Measurements from ENCODE around the gene SORCS2. TPM values are rescaled to one million over a fixed set of nuclear protein-coding genes. Genes with fewer than 3 reads are reported as not detected.

Gene SORCS2
- total and polyA plus RNA-seq, 2 of the 8 experiments (the other 6 are each of a cell fraction or from before 2014, with no cell fraction given) = 0.36 to 1.8 TPM

GRCh38 chr4:7244331-7244665 lies 52.0 kb downstream of the SORCS2 start:
- Histone ChIP-seq H3K23ac (ENCODE audit: insufficient read length) (no peak overlapping the region), H3K9me3 (ENCODE audit: insufficient read depth in 2 of 2, low read depth in 1 of 2, low read length in 1 of 2) (no peaks in the 10 kb centered on the region; a peak in 1 of 4 replicates), H2AK5ac (ENCODE audit: low read depth, low read length) (no peak overlapping the region), H4K20me1 (replicated peaks in 1 of 2; ENCODE audit: control insufficient read depth in 1 of 2, insufficient read depth in 2 of 2, low read length in 2 of 2) (no peaks in the 10 kb centered on the region), H3K4me3 (ENCODE audit: extremely low read depth in 1 of 4, insufficient read depth in 2 of 4, low read depth in 3 of 4, low read length in 4 of 4) (no peak overlapping the region), H3K9ac (replicated peaks in 1 of 4; ENCODE audit: extremely low read depth in 1 of 4, low read depth in 3 of 4, low read length in 3 of 4) (no peak overlapping the region), H2AFZ (ENCODE audit: low read length) (no peak overlapping the region), H3K36me3 (ENCODE audit: control insufficient read depth in 2 of 4, insufficient read depth in 4 of 4, low read length in 3 of 4) (no peaks in the 10 kb centered on the region), H2BK12ac (ENCODE audit: low read depth, low read length) (no peak overlapping the region), H3K56ac (replicated peaks; ENCODE audit: insufficient read length, low read depth, low read length) (no peak overlapping the region), H3K4me2 (ENCODE audit: insufficient read depth in 1 of 2, low read depth in 2 of 2, low read length in 2 of 2) (no peak overlapping the region), H2BK20ac (ENCODE audit: low read length) (no peak overlapping the region), H3K79me1 (ENCODE audit: low read depth, low read length) (no peaks in the 10 kb centered on the region), H3K79me2 (ENCODE audit: control insufficient read depth in 1 of 2, insufficient read depth in 2 of 2, low read length in 2 of 2) (no peaks in the 10 kb centered on the region), H3K4me1 (replicated peaks in 1 of 4; ENCODE audit: control insufficient read depth in 3 of 4, insufficient read depth in 4 of 4, low read length in 3 of 4) (no peaks in the 10 kb centered on the region), H3K4ac (replicated peaks; ENCODE audit: insufficient read length, low read depth, low read length) (no peak overlapping the region), H4K91ac (replicated peaks; ENCODE audit: insufficient read length, low read length) (no peak overlapping the region), H3K27me3 (replicated peaks in 1 of 4; ENCODE audit: control insufficient read depth in 3 of 4, extremely low read depth in 1 of 4, insufficient read depth in 3 of 4, low read length in 3 of 4) (no peaks in the 10 kb centered on the region), H2BK5ac (ENCODE audit: low read depth, low read length) (no peak overlapping the region), H3K27ac (ENCODE audit: low read depth, low read length) (no peak overlapping the region), H3K14ac (ENCODE audit: insufficient read length) (no peak overlapping the region), H3K23me2 (ENCODE audit: low read depth, low read length) (no peaks in the 10 kb centered on the region), H2BK120ac (replicated peaks; ENCODE audit: low read depth, low read length) (no peak overlapping the region), H4K5ac (ENCODE audit: insufficient read length, low read depth, low read length) (no peak overlapping the region), H4K8ac (ENCODE audit: extremely low read depth, insufficient read depth, low read length) (0 out of 2 replicates have a peak overlapping the region, but pooled peaks have one; percentile 19), H3K18ac (ENCODE audit: extremely low read depth, low read length) (no peak overlapping the region), H2BK15ac (ENCODE audit: low read length) (no peak overlapping the region)
- FAIRE-seq (no peak), DNase-seq (ENCODE audit: low read depth in 1 of 2, low spot score in 2 of 2) (no peak)
- ChIA-PET POLR2A (ENCODE audit: partially characterized antibody) (no interaction called here), CTCF (ENCODE audit: partially characterized antibody) (interaction anchor here (1.2 to 1.7 kb wide), 4 partner anchors 9 to 91 kb away, joined by 3 to 6 read pairs (median 4); no protein-coding TSS in a partner anchor)
- 88% methylated on average over 15 of the region's 16 CpGs; no CpG with 5 or more reads in 1 of the 2 experiments for WGBS, 2 experiments (ENCODE audit: extremely low coverage in 1 of 2, insufficient coverage in 1 of 2, insufficient read length in 1 of 2, insufficient replicate concordance in 2 of 2, low coverage in 1 of 2, low lambda C conversion rate in 2 of 2, missing lambda C conversion rate in 1 of 2)
- TF ChIP-seq RBBP5 (IDR thresholded peaks at IDR 0.05; ENCODE audit: borderline replicate concordance, low read depth, low read length) = no peak
- TF ChIP-seq CHD1 (IDR thresholded peaks at IDR 0.05; ENCODE audit: low read depth, low read length) = no peak
- TF ChIP-seq POU5F1 (IDR thresholded peaks at IDR 0.05; ENCODE audit: low read depth, low read length) = no peak
- TF ChIP-seq TAF7 (optimal IDR thresholded peaks at IDR 0.05; ENCODE audit: borderline replicate concordance, low read depth, low read length) = no peak
